Measurements from ENCODE around the gene SARDH.

GRCh38 chr9:133669182-133669801 lies 68.9 kb downstream of the SARDH start:
- TF ChIP-seq POLR2A (IDR thresholded peaks at IDR 0.05) (no peak), CTCF (IDR thresholded peaks at IDR 0.05) (no peak)

Measured in esophagus squamous epithelium (tissue), 4 donors.